ENCODE data around the gene BUB1.
"Not testable (repeated sequence)": the region's sequence is repeated elsewhere in the genome, so short reads cannot be mapped to it uniquely, and the experiment has no call there.

The BUB1 gene

DNA sequence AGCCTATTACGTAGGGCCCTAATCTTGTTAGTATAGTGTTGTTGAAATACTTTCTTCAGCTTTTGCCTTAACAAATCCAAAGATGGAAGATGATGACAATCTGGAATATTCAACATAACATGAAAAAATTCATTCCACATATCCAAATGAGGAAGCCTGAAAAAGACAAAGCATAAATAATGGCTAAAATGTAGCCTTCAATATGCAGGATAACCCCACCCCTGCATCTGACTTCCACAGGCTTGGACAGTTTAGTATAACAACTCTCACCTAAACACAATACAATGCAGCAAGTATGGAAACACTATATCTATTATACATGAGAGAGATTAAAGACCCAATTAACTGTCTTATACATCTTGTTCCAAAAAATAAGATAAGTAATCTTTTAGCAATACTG is 39.9 kb downstream of the BUB1 start:
- TF ChIP-seq, protein P1, sequence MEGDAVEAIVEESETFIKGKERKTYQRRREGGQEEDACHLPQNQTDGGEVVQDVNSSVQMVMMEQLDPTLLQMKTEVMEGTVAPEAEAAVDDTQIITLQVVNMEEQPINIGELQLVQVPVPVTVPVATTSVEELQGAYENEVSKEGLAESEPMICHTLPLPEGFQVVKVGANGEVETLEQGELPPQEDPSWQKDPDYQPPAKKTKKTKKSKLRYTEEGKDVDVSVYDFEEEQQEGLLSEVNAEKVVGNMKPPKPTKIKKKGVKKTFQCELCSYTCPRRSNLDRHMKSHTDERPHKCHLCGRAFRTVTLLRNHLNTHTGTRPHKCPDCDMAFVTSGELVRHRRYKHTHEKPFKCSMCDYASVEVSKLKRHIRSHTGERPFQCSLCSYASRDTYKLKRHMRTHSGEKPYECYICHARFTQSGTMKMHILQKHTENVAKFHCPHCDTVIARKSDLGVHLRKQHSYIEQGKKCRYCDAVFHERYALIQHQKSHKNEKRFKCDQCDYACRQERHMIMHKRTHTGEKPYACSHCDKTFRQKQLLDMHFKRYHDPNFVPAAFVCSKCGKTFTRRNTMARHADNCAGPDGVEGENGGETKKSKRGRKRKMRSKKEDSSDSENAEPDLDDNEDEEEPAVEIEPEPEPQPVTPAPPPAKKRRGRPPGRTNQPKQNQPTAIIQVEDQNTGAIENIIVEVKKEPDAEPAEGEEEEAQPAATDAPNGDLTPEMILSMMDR (IDR thresholded peaks at IDR 0.05; ENCODE audit: insufficient read depth, low read length, poor library complexity, severe bottlenecking): no peak
- peaks cover 9% of the 10 kb centered on the region for H3K36me3 ChIP-seq (ENCODE audit: control insufficient read depth, insufficient read depth, low read length)
- DNase-seq (ENCODE audit: extremely low read depth, insufficient read length): no peak
- no peaks in the 10 kb centered on the region for H3K27me3 ChIP-seq (replicated peaks; ENCODE audit: control insufficient read depth, insufficient read depth, low read length)
- no peak overlapping the region for H3K4me3 ChIP-seq (replicated peaks; ENCODE audit: low read depth, low read length)

DNA sequence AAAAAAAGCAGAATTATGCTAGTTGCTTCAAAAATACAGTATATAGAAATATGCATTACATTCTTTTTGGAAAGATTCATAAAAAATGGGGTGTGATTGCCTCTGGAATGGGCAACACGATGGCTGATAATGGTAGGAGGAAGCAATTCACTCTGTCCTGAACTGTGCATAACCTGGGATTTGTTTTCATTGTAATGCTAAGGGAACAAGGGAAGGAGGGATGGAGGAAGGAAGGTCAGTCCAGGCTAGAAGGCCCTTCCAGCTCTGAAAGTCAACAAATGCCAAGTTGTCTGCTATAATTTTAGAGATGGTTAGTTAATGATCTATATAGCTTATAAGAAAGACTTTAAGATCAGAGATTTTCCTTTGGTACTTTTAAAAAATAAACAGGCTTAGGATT is 40.8 kb downstream of the BUB1 start:
- H3K4me3 ChIP-seq (replicated peaks; ENCODE audit: low read depth, low read length): no peak overlapping the region
- peaks cover 9% of the 10 kb centered on the region for H3K36me3 ChIP-seq (ENCODE audit: control insufficient read depth, insufficient read depth, low read length)
- H3K27me3 ChIP-seq (replicated peaks; ENCODE audit: control insufficient read depth, insufficient read depth, low read length): no peaks in the 10 kb centered on the region
- DNase-seq (ENCODE audit: extremely low read depth, insufficient read length): no peak
- TF ChIP-seq, protein P1 (IDR thresholded peaks at IDR 0.05; ENCODE audit: insufficient read depth, low read length, poor library complexity, severe bottlenecking): no peak

DNA sequence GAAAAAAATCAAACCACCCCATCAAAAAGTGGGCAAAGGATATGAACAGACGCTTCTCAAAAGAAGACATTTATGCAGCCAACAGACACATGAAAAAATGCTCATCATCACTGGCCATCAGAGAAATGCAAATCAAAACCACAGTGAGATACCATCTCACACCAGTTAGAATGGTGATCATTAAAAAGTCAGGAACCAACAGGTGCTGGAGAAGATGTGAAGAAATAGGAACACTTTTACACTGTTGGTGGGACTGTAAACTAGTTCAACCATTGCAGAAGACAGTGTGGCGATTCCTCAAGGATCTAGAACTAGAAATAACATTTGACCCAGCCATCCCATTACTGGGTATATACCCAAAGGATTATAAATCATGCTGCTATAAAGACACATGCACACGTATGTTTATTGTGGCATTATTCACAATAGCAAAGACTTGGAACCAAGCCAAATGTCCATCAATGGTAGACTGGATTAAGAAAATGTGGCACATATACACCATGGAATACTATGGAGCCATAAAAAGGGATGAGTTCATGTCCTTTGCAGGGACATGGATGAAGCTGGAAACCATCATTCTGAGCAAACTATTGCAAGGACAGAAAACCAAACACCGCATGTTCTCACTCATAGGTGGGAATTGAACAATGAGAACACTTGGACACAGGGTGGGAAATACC is 41.8 kb downstream of the BUB1 start:
- H3K4me3 ChIP-seq (replicated peaks; ENCODE audit: low read depth, low read length); H3K27me3 ChIP-seq (replicated peaks; ENCODE audit: control insufficient read depth, insufficient read depth, low read length); DNase-seq (ENCODE audit: extremely low read depth, insufficient read length); H3K36me3 ChIP-seq (ENCODE audit: control insufficient read depth, insufficient read depth, low read length): not testable (repeated sequence)

DNA sequence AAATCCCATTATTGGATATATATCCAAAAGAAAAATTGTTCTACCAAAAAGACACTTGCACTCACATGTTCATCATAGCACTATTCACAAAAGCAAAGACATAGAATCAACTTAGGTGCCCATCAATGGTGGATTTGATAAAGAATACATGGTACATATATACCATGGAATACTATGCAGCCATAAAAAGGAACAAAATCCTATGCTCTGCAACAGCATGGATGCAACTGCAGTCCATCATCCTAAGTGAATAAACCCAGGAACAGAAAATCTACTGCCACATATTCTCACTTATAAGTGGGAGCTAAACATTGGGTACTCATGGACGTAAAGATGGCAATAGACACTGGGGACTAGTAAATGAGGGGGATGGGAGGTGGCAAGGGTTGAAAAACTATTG is 50.5 kb downstream of the BUB1 start:
- not testable (repeated sequence) for H3K36me3 ChIP-seq (ENCODE audit: control insufficient read depth, insufficient read depth, low read length); DNase-seq (ENCODE audit: extremely low read depth, insufficient read length); H3K27me3 ChIP-seq (replicated peaks; ENCODE audit: control insufficient read depth, insufficient read depth, low read length); H3K4me3 ChIP-seq (replicated peaks; ENCODE audit: low read depth, low read length)

DNA sequence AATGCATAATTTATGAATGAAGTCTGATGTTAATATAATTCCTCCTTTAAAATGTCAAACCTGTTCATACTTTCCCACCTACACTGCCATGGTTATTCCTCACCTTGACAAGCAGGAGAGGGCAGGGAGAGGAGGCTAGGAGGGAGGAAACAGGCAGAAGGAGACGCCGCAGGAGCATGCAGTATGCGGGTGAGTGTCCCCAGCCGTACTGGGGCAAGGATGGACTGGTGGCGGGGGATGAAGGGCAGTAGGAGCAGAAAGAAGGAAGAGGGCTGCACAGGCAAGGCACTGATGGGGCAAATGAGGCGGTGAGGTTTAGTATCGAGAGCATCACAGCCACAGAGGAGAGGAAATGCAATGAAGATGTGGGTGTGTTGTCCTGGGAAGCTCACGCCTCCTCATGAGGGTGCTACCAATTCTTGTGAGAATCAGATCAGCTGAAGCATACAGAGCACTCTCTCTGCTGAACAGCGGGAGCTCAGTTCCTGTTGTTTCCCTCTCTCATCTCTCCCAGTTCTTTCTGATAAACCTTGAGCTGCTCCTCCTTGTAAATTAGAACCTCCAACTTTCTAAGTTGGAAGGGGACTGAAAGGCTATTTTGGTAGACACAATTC is 58.4 kb downstream of the BUB1 start:
- not testable (repeated sequence) for H3K36me3 ChIP-seq (ENCODE audit: control insufficient read depth, insufficient read depth, low read length); DNase-seq (ENCODE audit: extremely low read depth, insufficient read length); H3K4me3 ChIP-seq (replicated peaks; ENCODE audit: low read depth, low read length); H3K27me3 ChIP-seq (replicated peaks; ENCODE audit: control insufficient read depth, insufficient read depth, low read length)

DNA sequence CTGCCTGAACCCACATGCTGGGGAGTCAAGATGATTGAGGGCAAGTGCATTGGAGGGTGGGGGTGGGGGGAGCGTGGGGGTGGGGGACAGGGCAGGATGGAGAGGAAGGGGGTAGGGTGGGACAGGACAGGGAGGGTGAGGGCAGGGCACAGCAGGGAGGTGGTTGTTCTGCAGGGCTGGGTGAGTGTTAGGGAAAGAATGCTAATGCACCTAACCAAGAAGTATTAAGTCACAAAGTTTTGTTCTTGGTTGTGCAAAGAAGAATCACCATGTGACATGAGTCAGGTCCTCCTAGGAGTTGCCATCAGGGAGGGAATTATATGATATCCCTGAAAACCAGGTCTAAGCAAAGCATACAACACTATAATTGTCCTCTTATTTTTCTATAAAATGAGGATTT is 63.9 kb downstream of the BUB1 start:
- not testable (repeated sequence) for H3K27me3 ChIP-seq (replicated peaks; ENCODE audit: control insufficient read depth, insufficient read depth, low read length); H3K4me3 ChIP-seq (replicated peaks; ENCODE audit: low read depth, low read length); DNase-seq (ENCODE audit: extremely low read depth, insufficient read length)

DNA sequence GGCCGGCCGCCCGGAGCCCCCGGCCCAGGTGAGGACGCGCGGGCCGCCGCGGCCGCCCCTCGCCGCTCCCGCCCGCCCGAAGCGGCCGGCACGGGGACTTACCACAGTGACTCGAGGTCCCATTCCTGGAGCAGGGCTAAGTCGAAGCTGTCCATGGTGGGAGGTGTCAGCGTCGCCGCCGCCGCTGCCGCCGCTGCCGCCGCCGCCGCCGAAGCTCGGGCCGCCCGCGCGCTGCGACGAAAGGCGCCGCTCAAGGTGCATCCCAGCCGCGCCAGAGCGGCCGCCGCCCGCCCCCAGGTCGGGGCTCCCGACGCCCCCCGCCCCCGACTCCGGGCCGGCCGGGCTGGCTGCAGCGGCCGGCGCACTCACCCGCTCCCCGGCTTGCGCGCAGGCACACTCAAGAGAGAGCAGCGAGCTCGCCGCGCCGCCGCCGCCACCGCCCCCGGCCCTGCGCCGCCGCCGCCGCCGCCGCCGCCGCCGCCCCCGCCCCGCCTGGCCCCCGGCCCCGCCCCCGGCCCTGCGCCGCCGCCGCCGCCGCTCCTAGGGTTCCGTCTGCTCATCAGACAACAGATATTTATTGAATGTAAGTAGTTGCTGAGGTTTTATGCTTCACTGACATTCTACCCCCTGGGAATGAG is 67.1 kb downstream of the BUB1 start:
- H3K4me3 ChIP-seq (replicated peaks; ENCODE audit: low read depth, low read length); H3K36me3 ChIP-seq (ENCODE audit: control insufficient read depth, insufficient read depth, low read length); DNase-seq (ENCODE audit: extremely low read depth, insufficient read length); H3K27me3 ChIP-seq (replicated peaks; ENCODE audit: control insufficient read depth, insufficient read depth, low read length): not testable (repeated sequence)

More for the DNA sequence above, 63.9 kb downstream of the BUB1 start:
- H3K36me3 ChIP-seq (ENCODE audit: control insufficient read depth, insufficient read depth, low read length): not testable (repeated sequence)

DNA sequence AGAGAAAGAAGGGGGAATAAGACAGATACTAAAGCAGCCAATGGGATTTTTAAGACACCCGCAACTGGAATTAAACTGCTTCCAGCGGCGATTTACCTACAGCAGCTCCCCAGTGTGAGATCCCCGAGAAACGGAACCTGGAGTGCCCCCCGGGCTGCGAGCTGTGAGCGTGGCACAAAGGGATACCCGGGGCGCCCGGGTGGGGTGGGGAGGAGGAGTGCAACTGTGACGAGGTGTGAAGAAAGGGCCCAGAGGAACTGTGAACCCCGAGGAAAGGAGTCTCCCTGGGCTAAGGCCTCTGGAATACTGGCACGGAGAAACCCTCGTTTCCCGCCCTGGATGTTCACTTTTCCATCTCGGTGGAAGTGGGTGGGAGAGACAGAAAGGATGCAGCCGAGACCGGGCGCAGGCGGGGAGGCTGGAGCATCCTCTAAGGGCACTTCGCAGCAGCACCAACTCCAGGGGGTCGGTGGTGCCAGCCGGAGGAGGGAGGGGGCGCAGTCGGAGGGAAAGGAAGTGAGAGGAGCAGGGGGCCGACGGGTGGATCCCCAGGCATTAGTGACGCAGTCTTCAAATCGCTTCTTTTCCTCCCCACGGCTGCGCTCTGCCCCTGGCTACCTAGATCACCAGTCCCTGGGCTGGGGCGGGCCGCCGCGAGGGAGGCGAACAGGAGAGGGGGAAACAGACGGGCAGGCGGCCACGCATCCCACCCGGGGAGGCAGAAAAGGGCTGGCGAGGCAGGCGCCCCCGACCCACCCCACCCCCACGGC is 67.8 kb downstream of the BUB1 start:
- not testable (repeated sequence) for H3K4me3 ChIP-seq (replicated peaks; ENCODE audit: low read depth, low read length); DNase-seq (ENCODE audit: extremely low read depth, insufficient read length); H3K36me3 ChIP-seq (ENCODE audit: control insufficient read depth, insufficient read depth, low read length); H3K27me3 ChIP-seq (replicated peaks; ENCODE audit: control insufficient read depth, insufficient read depth, low read length)

DNA sequence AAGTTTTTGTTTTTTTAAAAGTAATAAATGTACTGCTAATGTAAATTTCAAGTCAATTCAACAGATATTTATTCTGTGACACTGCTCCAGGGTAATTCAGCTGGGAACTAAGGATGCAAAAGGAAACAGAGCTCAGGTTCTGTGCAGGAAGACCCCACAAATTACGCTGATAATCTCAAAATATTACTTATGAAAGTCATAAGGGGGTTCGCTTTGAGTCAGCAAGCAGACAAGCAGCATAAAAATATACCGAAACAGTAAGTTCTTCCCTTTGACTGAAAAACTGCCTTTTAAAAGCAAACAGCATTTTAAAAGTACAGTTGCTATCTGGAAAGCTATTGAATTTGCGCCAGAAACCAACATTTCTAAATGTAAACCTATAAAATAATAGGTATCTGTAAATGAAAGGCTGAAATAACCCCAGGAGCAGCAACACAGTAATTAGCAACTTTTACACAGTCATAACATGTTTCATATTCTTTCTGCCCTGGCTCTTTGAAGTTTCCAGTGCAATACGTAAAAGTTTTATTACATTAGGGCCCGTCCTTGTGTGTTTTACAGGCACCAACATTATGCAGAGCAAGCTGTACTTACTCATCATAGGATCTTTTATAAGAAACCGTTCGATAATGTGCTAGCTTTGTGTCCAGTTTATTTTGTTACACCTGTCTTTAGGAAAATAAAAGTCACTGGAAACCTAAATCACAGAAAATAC is 68.9 kb downstream of the BUB1 start:
- not testable (repeated sequence) for DNase-seq (ENCODE audit: extremely low read depth, insufficient read length); H3K27me3 ChIP-seq (replicated peaks; ENCODE audit: control insufficient read depth, insufficient read depth, low read length); H3K36me3 ChIP-seq (ENCODE audit: control insufficient read depth, insufficient read depth, low read length); H3K4me3 ChIP-seq (replicated peaks; ENCODE audit: low read depth, low read length)

DNA sequence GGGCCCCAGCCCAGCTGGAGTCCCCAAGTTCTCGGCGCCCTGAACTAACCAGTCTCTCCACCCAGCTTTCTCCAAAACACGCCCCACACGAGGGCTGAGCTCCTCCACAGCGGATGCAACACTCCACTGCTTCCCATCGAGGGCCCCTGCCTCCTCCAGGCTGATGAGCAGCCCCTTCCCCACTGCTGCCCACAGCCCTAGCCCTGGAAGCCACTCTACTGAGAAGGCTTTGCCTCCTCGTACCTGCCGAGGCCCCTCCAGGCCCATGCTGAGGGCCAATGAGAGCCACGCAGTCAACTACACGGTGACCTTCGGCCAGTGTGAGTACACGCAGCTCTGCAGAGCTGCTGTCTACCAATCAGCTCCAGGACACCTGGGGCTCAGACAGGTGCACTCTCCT is 72.8 kb downstream of the BUB1 start:
- not testable (repeated sequence) for H3K4me3 ChIP-seq (replicated peaks; ENCODE audit: low read depth, low read length); H3K36me3 ChIP-seq (ENCODE audit: control insufficient read depth, insufficient read depth, low read length); H3K27me3 ChIP-seq (replicated peaks; ENCODE audit: control insufficient read depth, insufficient read depth, low read length); DNase-seq (ENCODE audit: extremely low read depth, insufficient read length)

DNA sequence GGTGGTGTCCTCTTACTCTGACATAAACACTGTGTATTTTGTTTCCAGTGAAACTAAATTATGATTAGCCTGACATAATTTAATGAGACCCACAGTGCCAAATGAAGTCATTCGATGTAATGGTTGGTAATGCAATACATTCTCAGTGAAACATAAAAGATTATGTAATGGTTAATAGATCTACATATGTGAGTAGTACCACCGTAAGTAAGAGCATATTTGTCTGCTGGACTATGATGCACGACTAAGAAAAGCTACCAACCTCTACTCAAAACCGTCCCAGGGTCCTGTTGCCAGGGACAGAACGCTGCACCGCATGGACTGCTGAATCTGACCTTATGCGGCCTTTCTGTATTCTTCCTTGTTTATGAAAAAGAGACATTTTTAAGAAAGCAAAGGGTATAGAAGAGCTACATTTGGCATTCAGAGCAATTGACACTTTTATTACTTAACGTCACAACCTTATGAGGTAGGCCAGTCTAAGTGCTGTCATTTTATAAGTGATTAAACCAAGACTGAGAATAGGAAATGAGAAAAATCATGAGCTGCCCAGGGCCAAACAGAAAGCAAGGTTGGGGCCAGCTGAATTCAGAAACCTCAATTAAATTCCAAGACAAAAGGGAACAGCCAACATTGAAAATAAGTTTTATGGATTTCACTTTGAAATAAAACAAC is 73.8 kb downstream of the BUB1 start:
- not testable (repeated sequence) for H3K27me3 ChIP-seq (replicated peaks; ENCODE audit: control insufficient read depth, insufficient read depth, low read length); DNase-seq (ENCODE audit: extremely low read depth, insufficient read length); H3K4me3 ChIP-seq (replicated peaks; ENCODE audit: low read depth, low read length); H3K36me3 ChIP-seq (ENCODE audit: control insufficient read depth, insufficient read depth, low read length)

All from GM06990 (cell line).